ENCODE measurements around the gene EMX1.

- TF ChIP-seq CTCF (conservative IDR thresholded peaks at IDR 0.05; ENCODE audit: low read depth, low read length) (no peak), EZH2 (IDR thresholded peaks at IDR 0.05; ENCODE audit: low read length, unreplicated experiment) (no peak)
Measured at GRCh38 chr2:72935611-72935957, 18.3 kb downstream of the EMX1 start.
